HG03039 (cell line): Measurements from ENCODE around the gene HPS1.
A peak's percentile ranks its signal among the peaks of the same experiment; 100 is the strongest.

Experiments
- ATAC-seq: cut with Tn5 transposase; IDR thresholded peaks from one replicate; pipeline ENCODE4 v1.9.1; 2021; ENCODE audit warnings: mild to moderate bottlenecking, moderate library complexity; ENCODE audit not compliant: unreplicated experiment

HPS1 gene

DNA sequence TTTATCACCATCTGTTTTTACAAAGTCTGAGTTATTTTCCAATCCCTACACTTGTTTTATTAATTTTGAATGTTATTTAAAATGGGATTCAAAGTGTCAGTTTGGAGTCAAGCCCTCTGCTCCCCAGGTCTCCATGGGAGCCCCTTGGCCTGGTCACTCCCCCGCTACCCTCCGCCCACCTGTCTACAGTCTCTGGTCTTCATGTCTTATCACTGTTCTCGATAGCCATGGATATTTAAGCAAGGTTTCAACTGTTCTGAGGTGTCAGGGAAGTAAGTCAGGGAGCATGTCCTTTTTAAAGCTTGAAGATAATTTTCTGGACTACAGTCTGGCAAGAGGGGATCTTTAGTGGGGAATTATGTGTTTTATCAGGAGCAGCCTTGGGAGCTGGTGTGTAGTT, 19.1 kb upstream of the HPS1 start:
- no peak for ATAC-seq

DNA sequence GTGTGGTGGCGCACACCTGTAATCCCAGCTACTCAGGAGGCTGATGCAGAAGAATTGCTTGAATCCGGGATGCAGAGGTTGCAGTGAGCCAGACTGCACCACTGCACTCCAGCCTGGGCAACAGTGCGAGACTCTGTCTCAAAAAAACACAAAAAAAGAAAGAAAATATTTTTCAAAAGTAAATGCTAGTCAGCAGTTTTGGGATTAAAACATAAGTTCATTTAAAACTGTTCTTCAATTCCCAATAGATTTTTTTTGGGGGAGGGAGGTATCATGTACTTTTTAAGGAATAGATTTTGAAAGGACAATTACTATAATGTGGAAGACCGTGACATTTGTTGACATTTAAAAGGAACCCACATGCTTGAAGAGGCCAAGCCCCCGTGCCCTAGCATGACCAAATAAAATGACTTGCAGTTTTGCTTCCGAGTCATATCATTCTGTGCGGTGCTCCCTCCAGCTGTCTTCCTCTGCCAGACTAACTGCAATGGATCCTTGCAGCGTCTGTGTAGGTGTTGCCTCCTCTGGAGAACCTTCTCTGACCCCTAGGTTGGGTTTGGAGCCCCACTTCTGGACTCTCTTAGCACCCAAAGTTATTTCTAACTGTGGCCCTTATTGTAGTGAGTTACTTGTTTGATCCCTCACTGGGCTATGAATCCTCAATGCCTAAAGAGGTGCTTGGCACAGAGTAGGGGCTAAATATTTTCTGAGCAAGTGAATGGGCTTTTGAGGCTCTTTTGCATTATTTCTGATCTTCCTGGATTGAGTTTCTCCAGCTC, 17.4 kb upstream of the HPS1 start:
- ATAC-seq, result no peak

DNA sequence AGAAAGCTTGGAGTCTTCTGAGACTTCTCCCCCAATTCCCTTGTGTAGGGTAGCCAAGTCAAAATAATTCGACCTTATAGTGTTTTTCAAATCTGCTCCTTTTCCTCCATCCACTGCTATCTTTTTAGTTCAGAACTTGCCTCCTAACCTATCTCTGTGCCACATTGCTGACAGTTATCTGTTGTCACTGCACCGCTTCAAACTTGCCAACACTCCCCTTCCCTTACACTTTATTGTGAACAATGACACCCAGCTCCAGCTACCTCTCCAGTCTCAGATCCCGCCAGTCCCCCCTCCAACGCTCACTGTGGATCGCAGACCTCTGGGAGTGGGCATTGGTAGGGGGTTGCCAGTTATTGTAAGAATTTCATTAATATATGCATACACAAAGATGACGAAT, 16.3 kb upstream of the HPS1 start:
- ATAC-seq, result no peak

DNA sequence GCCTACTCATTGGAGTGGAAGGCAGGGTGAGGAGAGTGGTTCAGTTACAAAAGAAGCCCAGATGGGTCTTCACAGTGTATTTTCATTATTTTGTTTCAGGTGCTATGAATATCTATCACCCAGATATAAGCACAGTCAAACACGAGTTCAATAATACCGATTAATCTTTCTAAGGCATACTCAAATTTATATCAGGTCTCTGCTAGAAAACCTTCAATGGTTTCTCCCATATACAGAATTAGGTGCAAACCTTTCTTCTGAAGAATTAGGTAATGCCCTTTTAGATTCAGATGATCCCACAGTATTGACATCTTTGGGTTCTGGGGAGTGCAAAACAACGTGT, 14.7 kb upstream of the HPS1 start:
- ATAC-seq, result no peak

DNA sequence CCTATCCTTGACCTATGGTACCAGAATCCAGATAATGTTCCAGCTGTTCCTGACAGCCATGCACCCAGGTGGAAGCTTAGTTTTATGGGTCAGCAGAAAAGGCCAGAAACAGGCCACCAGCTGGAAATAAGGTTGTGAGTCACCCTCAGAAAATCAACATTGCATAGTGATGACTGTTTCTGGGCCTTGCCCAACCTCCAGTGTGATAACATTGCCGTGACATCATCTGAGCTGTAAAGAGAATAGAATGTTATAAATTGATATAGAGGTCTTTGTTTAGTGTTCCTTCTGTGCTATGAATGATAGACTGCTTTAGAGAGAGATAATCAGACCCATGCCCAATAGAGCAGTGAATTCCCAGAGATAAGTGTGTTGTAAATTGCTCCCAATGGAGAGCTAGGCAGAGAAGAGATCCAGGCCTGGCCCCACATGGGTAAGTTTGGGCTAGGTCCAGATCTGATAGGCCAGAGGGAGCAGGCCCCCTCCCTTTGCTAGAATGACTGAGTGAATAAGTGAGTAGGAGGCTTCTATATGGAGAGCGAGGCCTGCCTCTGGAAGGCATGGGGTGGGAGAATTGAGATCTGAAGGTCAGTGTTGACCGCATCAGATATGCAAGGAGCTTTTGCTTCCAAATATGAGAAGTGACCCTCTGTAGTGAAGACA, 14.2 kb upstream of the HPS1 start:
- no peak for ATAC-seq

DNA sequence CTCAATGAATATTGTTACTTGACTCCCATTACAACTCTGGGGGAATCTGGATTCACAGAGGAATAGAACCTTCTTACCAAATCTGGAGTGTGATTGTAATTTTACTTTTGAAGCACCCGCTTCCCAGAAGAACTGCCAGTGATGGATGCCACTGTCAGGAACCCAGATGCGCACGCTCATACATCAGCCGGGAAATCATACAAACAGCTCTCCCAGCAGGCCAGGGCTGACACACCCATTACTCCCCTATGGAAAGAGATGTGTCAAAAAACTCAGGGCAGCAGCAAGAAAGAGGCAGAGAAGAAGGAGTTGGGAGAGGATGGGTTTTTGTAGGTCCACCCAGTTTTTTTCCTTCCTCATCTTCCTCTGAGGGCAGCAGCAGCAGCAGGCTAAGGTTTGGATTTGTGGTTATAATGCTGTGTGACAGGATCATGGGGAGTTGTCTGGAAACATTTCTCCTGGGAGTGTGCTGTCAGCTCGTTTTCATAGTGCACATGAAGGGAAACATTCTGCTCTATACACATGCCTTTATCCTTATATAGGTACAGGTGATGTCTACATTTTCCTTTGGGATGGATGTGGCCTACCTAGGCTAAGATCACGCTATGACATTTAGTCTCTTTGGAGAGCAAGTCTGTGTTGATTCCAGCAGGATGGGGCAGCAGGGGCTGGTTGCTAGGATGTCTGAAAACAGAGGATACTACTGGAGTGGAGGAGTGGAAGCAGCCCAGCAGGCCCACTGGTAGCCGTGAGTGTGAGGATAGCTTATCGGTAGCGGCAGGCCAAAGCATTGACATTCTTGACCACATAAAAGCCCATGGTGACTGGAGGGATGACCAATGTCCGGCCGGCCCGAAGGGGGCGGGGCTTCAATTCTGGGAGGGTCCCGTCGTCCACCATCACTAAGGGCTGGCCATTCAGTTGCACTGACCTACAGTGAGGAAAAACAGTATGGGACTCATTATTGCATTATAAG, 12.4 kb upstream of the HPS1 start:
- no peak for ATAC-seq

DNA sequence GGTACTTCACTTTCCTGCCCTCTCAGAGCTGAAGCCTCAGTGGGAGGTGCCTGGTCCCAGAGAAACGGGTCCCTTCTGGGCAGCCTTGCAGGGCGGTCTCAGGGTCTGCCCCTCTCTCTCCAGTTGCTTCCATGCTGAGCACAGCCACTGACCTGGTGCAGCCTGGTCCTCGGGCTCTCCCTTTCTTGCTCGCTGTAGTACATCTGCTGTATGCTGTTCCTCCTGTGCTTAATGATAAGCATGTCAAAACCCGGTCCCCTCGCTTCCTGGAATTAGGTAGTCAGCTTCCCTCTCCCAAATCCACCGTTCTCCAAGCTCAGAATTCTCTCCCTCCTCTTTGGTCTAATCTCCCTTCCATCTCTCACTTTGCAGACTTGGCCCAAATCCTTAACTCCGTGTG, 11.0 kb upstream of the HPS1 start:
- no peak for ATAC-seq

DNA sequence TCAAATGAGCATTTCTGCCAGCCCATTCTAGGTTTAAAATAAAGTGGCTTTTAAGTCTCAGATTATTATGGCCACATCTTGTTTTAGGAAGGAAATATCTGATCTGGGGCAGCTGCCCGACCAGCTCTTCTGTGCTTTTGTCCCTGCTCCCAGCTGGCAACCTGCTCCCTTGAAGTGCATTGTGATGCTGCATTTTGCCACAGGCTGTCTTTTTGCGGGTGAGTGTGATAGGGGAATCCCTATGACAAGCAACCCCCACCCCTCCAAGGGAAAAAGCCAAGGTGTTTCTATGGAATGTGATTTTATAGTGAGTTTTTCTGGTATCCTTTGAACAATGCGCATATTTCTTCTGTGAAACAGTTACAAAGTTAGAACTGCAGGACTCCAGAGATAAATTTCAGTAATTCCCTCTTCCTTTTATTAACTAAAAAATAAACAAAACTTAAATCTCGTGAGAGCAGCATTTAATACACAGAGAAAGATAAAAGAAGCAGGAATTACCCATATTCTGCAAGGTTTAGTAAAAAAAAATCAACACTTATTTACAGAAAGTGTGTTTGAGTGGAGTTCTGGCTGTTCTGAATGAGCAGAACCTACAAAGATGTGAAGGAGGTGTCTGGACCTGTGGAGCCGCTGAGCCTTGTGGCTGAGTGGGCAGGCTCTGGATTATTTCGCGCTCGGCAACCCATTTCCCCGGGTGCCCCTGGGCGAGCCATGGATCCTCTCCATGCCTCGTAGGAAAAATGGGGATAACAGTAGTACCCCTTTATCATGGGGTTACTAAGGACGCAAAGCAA, 10.1 kb upstream of the HPS1 start:
- no peak for ATAC-seq

DNA sequence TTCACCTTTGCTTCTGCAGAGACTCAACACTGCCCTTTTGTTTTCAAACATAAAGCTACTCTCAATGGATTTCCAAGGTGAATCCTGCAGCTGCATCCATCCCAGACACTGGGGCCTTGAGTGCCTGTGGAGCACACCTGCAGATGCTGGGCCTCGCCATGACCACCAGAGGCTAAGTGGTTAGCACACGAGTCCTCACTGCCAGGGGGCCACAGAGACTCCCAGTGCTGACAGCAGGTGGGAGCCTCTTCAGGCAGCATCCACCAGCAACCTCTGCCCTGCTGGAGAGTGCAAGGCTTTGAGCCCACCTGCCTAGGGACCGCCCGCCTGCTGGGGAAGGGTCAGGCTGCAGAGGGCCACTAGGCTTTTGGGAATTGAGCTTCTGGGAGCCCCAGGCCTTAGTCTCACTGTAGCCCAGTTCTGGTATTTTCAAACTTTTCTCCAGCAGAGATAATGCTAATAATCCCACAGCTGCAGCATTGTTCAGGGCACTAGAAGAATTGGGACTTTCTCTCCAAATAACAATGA, 9.4 kb upstream of the HPS1 start:
- no peak for ATAC-seq

DNA sequence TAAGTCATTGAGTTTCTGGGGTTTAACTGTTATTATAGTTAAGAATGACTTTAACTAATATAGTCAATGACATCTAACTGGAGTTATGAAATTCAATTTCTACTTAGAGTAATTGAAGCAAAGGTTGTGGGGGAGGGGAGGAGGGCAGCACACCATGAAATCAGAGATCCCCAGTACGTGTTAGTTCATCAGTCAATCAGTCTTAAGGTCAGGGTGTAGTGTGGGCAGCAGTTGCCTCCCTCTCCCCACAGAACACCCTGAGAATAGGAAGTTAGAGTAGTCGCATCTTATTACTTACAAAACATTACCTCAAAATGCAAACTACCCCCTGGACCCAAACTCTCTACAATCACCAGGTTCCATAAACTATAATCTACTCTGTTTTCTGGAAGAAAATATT, 7.0 kb upstream of the HPS1 start:
- ATAC-seq, result no peak

DNA sequence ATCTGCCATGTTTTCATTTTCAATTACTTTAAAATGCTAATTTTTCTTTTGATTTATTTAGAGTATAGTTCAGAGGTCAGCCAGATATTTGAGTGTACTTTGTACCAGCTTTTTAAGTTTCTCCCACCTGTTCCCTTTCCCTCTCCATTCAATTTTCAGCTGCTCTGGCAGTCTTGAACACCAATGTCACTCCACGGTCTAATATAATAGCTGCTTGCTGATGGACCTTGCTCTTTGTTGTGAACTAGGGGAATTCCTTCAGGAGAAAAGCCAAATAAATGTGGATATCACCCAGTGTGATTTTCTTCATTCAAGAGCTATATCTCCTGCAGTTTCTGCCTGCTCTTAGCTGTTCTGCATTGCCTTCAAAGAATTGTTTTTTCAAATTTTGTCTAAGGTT, 3.9 kb upstream of the HPS1 start:
- ATAC-seq, result no peak

DNA sequence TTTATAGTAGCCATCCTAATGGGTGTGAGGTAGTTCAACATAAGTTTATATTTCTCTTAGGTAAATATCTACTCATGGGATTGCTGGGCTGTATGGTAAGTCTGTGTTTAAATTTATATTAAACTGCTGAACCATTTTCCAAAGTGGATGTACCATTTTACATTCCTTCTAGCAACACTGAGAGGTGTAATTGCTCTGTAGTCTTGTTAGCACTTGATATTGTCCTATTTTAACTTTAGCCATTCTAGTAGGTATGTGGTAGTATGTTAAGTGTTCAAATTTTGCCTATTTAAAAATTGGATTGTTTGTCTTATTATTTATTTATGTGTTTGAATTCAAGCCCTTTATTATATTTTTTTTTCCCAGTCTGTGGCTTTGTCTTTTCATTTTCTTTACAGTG, 2.6 kb upstream of the HPS1 start:
- no peak for ATAC-seq

DNA sequence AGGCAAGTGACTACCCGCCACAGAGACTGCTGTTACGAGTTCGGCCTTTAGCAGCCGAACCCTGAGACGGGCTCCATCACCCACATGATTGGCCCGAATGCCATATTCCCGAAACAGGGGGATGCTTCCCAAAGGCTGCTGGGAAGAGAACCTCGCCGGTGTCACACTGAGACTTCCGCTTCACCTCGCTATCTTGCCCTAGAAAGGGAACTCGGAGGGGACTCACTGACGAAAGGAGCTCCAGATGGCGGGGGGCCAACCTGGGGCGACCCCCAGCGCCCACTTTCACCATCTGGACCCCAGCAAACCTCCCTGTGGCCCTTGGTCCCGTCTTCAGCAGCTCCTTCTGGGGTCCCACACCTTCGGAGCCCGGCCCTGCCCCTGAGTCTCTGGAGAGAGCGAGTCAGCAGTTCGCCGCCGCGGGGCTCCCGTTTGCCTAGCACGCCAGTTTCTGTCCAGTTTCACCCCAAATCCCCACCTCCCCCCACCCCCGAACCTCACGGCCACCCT, 529 bp downstream of the HPS1 start:
- ATAC-seq, result peak; percentile 20

DNA sequence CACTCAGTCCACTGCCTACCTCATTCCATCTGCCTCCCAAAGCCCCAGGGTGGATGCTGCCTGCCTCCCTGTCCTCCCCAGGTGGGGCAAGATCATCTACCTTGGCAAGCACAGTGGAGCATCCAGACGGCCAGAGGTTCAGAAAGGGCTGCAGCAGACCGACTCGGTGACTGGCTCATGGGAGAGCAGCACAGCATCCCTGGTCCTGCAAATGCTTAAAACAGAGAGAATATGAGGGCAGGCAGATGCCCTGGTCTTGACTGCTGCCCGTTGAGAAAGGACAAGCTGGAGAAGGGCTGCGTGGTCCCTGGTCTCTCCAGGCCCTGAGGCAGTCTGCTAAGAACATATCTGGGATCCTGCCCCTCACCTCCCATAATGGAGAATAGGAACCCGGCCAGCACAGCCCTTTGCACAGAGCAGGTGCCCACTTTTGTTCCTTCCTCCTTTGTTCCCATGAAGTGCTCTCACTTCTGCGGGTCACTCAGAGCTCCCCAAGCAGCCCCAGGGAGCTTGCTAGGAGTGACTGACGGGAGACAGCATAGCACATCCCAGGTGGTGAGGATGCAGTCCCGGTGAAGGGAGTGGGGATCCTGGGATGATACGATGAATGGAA, 1.4 kb downstream of the HPS1 start:
- no peak for ATAC-seq

DNA sequence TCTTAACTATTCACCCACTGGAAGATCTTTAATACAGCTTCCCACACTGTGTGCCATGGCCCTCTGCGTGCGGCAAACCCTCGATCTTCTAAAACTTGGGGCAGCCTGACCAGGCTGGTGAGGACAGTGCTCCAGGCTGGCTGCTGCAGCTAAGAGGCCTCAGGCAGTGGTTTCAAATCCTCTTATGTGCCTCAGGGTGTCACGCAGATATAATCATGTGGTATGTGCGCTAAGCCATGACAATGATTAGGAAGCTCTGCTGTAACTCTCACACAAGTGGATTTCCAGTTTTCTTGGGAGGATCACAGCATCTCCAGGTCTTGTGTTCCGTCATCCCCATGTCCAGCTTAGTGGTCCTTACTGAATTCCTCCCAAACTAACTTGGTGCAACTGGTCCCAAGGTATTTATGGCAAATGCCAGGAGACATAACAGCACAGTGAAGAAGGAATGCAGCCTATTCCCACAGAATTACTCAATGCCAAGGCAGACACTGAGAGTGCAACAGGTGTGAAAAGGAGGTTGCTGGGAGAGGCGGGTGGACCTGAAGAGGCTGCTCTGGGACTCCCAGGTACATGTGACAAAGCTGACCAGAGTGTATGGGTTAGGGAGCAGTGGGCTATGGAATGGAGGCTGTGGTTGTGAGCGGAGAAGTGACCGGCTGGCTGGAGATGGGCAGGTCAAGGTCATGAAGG, 2.3 kb downstream of the HPS1 start:
- no peak for ATAC-seq

DNA sequence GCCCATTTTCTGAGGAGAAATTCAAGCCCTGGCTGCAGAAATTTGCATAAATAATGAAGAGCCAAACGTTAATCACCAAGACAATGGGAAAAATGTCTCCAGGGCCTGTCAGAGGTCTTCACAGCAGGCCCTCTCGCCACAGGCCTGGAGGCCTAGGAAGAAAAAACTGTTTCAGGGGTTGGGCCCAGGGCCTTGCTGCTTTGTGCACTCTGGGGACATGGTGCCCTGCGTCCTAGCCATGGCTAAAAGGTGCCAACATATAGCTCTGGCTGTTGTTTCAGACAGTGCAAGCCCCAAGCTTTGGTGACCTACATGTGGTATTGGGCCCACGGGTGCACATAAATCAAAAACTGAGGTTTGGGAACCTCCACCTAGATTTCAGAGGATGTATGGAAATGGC, 8.0 kb downstream of the HPS1 start:
- no peak for ATAC-seq

DNA sequence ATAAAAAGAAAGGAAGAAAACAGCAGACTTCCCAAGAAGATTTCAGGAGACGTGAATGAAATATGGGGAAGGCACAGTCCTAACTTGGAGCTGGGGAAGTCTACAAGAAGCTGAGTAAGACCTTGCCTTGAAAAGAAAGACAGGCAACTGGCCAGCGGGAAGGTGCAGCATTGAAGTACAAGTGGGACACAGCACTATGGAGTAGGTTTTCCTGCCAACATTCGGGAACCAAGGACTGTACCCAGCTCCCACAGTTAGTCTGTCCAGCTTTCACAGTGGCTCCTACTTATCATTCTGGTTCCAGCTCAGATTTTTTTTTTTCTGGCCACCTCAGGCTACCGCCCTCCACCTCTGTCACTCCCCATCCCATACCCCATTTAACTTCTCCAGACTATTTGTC, 10.0 kb downstream of the HPS1 start:
- no peak for ATAC-seq

DNA sequence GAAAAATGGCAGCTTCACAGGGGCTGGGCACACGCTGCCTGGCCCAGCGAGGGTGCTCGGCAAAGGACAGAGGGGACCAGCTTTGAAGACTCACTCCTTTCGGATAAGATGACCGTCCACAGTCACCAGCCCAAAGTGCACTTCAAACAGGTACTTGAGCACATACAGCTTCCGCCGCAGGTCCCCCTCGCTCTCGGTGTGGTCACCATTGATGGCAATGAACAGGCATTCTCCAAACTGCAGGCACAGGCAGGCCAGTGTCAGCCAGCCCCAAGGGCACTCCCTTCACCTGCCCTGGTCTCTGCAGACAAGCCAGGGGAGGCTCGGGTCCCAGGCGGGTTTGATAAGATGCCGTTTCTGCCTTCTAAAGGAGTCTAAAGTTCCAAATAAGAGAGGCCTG, 11.6 kb downstream of the HPS1 start:
- no peak for ATAC-seq
